NCI-H187 (cell line): ENCODE results near the gene ANO7.

Source experiments
- DNase-seq, 2 experiments: peaks; one replicate each; lab custom pipeline; 2025; lab: John Stamatoyannopoulos, UW

ANO7 gene

GRCh38 chr2:241208058-241208457, 19.6 kb downstream of the ANO7 start:
- no peak for DNase-seq

- no peak for DNase-seq
These were observed 20.8 kb downstream of the ANO7 start for GRCh38 chr2:241209271-241209670.

GRCh38 chr2:241211276-241211675, 22.8 kb downstream of the ANO7 start:
- no peak for DNase-seq

- no peak for DNase-seq
These were observed 24.6 kb downstream of the ANO7 start for GRCh38 chr2:241213041-241213440.

GRCh38 chr2:241213567-241213966, 25.1 kb downstream of the ANO7 start:
- no peak for DNase-seq

- no peak for DNase-seq
These were observed 25.7 kb downstream of the ANO7 start for GRCh38 chr2:241214209-241214608.

GRCh38 chr2:241214766-241215165, 26.3 kb downstream of the ANO7 start:
- no peak for DNase-seq

DNA sequence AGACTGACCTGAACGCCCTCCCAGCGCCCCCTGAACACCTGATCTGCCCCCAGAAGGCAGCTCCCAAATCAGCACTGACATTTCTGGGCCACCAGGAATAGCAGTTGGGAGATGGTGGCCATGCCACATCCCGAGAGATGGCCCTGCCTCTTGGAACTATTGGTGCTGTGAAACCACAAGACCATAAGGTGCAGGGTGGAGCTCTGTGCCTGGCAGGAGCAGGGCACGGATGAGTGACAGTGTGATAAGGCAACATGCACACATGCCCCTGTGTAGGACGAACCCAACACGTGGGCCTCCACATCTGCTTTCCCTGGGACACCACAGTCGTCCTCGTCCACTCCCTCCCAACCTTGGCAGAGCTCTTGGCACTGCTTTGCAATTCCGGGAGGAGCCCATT, 26.9 kb downstream of the ANO7 start:
- no peak for DNase-seq

GRCh38 chr2:241216211-241216761, 27.8 kb downstream of the ANO7 start:
- DNase-seq, result no peak

- DNase-seq, result no peak
These were observed 29.0 kb downstream of the ANO7 start for GRCh38 chr2:241217320-241218031.

GRCh38 chr2:241218131-241219029, 29.9 kb downstream of the ANO7 start:
- DNase-seq, result no peak

DNA sequence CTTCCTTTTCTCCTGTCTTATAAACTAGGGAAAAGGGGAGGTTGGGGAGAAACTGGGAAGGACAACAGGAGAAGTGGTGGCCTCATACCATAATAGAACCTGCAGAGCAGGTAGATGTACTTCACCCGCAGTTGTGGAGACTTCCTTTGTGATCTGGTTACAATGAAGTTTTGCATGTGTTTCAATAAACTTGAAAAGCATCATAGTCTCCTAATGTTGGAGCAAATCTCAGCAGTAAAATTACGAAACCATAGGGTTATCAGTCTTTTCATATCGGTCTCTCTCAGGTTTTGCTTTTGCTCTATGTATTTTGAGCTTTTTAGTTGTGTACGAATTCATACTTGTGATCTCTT, 30.5 kb downstream of the ANO7 start:
- DNase-seq, result no peak

GRCh38 chr2:241219856-241220356, 31.4 kb downstream of the ANO7 start:
- no peak for DNase-seq

- DNase-seq, result no peak
These were observed 34.9 kb downstream of the ANO7 start for GRCh38 chr2:241223211-241224017.

- DNase-seq, result no peak
These were observed 35.8 kb downstream of the ANO7 start for GRCh38 chr2:241224018-241224850.

DNA sequence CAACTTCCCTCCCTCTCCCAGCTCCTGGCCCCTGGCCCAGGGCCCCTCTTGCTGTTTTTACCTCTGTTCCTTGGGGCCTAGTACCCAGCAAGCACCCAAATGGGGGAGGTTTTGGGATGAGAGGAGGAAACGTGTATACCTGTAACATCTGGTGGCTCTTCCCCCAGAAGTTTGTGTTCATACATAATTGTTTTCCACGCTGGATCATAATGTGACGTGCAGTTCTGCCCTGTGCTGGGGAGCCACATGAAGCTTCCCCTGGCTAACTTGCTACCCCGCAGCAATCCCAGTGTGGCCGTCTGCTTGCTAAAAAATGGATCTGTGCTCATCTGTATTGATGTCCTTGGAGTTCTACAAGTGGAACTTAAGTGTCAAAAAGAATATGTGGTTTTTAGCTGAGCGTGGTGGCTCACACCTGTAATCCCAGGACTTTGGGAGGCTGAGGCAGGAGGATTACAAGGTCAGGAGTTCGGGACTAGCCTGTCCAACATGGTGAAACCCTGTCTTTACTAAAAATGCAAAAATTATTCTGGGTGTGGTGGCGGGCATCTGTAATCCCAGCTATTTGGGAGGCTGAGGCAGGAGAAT, 36.5 kb downstream of the ANO7 start:
- no peak for DNase-seq

DNA sequence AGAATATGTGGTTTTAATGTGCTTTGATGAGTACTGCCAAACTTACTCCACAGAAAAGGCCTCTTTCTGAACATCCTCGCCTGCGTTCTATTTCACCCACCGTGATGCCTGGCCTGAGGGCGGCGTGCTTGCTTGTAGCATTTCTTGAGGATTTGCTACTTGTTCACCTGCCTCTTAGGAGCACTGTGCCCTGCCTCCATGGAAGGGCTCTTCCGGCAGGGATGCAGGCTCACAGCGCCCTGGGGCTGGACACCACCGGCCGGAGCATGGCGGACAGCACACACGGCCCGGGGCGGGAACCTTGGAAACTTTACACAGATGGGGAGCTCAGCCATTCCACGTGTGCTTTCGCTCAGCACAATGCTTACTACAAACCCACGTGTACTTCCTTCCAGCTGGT, 37.1 kb downstream of the ANO7 start:
- DNase-seq, result no peak

- no peak for DNase-seq
These were observed 37.5 kb downstream of the ANO7 start for GRCh38 chr2:241225983-241226382.

- no peak for DNase-seq
These were observed 38.5 kb downstream of the ANO7 start for GRCh38 chr2:241226723-241227572.

DNA sequence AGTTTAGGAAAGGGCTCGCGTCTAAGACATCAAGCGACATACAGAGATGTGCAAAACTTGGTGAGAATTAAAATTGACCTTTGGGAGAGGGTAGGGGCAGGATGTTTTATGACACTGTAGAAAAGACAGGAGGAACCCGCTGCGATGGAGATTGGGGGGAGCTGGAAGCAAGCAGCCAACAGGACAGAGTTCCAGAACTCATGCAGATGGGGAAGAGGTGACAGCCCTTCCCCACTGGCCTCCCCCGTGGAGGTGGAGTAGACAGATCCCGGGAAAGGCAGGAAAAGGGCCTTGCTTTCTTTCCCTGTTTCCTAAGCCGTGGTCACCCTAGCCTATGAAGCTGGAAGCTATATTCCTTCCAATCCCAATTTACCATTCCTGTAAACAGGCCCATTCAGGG, 39.1 kb downstream of the ANO7 start:
- no peak for DNase-seq
